Neuronal stem cell (in vitro differentiated cells): ENCODE data around the gene MANSC1.
"Not testable (repeated sequence)": the region's sequence is repeated elsewhere in the genome, so short reads cannot be mapped to it uniquely, and the experiment has no call there.

Experiments used
- DNase-seq: peaks from one replicate; pipeline ENCODE4 v3.0.0-alpha.2; 2013; ENCODE audit warnings: low spot score
- H2AFZ ChIP-seq: one replicate; pipeline ENCODE4 v1.6.1; 2013; ENCODE audit warnings: mild to moderate bottlenecking, low read length, inconsistent platforms
- H2AK5ac ChIP-seq: 2 replicates; pipeline ENCODE4 v1.6.1; 2013; ENCODE audit warnings: low read depth, mild to moderate bottlenecking, inconsistent platforms, low read length, moderate library complexity, mixed read lengths
- H2BK120ac ChIP-seq: 2 replicates; pipeline ENCODE4 v1.6.1; 2013; ENCODE audit warnings: low read depth, mild to moderate bottlenecking, inconsistent platforms, low read length, moderate library complexity, mixed read lengths
- H2BK12ac ChIP-seq: one replicate; pipeline ENCODE4 v1.6.1; 2013; ENCODE audit warnings: low read length, inconsistent platforms
- H2BK15ac ChIP-seq: 2 replicates; pipeline ENCODE4 v1.6.1; 2013; ENCODE audit warnings: mild to moderate bottlenecking, low read length, inconsistent platforms, mixed read lengths
- H2BK5ac ChIP-seq: one replicate; pipeline ENCODE4 v1.6.1; 2013; ENCODE audit warnings: inconsistent platforms, mild to moderate bottlenecking, low read length, moderate library complexity
- H3K14ac ChIP-seq: one replicate; pipeline ENCODE4 v1.6.1; 2013; ENCODE audit warnings: low read length, inconsistent platforms
- H3K18ac ChIP-seq: 2 replicates; pipeline ENCODE4 v1.6.1; 2013; ENCODE audit warnings: low read length, inconsistent platforms
- H3K23ac ChIP-seq: 2 replicates; pipeline ENCODE4 v1.6.1; 2013; ENCODE audit warnings: low read depth, mild to moderate bottlenecking, mixed read lengths, low read length, inconsistent platforms; ENCODE audit not compliant: poor library complexity
- H3K27ac ChIP-seq: replicated peaks from 3 replicates; pipeline ENCODE4 v1.5.1; 2013; ENCODE audit warnings: low read length, inconsistent platforms
- H3K27me3 ChIP-seq, 3 experiments: 2 replicates each; pipeline ENCODE4 v1.6.1; 2013; ENCODE audit warnings: low read length in 3 of 3, mild to moderate bottlenecking in 2 of 3, inconsistent platforms in 1 of 3, low read depth in 1 of 3, mixed read lengths in 1 of 3, moderate library complexity in 1 of 3; ENCODE audit not compliant: control insufficient read depth in 3 of 3, insufficient read depth in 3 of 3
- H3K36me3 ChIP-seq, 2 donors: replicated peaks in 1 of 2; 2 replicates each; pipeline ENCODE4 v1.6.1; 2013; ENCODE audit warnings: low read length in 2 of 2; ENCODE audit not compliant: control insufficient read depth in 2 of 2, insufficient read depth in 2 of 2
- H3K4ac ChIP-seq: 2 replicates; pipeline ENCODE4 v1.6.1; 2013; ENCODE audit warnings: inconsistent platforms, mild to moderate bottlenecking, low read length, moderate library complexity
- H3K4me1 ChIP-seq, 2 donors: 1 replicate in 1 of 2; 2 replicates in 1 of 2; pipeline ENCODE4 v1.6.1; 2013; ENCODE audit warnings: low read length in 2 of 2, low read depth in 1 of 2; ENCODE audit not compliant: control insufficient read depth in 2 of 2, insufficient read depth in 1 of 2
- H3K4me2 ChIP-seq: one replicate; pipeline ENCODE4 v1.6.1; 2013; ENCODE audit warnings: mild to moderate bottlenecking, low read length, inconsistent platforms; ENCODE audit not compliant: insufficient read depth, poor library complexity, severe bottlenecking
- H3K4me3 ChIP-seq, 2 donors: 2 replicates each; pipeline ENCODE4 v1.5.1; 2013; ENCODE audit warnings: low read length in 2 of 2, mild to moderate bottlenecking in 2 of 2, inconsistent platforms in 1 of 2, moderate library complexity in 1 of 2
- H3K79me1 ChIP-seq: one replicate; pipeline ENCODE4 v1.6.1; 2013; ENCODE audit warnings: low read depth, mild to moderate bottlenecking, inconsistent platforms, low read length, moderate library complexity
- H3K9ac ChIP-seq: one replicate; pipeline ENCODE4 v1.6.1; 2013; ENCODE audit warnings: mild to moderate bottlenecking, low read depth, low read length, inconsistent platforms; ENCODE audit not compliant: poor library complexity
- H3K9me3 ChIP-seq, 2 donors: replicated peaks in 1 of 2; 2 replicates each; pipeline versions ENCODE3 to v1.6.1; 2013; ENCODE audit warnings: low read length in 2 of 2, mild to moderate bottlenecking in 2 of 2, inconsistent platforms in 1 of 2, low read depth in 1 of 2, mixed read lengths in 1 of 2, moderate library complexity in 1 of 2; ENCODE audit not compliant: control insufficient read depth in 2 of 2, insufficient read depth in 1 of 2
- H4K8ac ChIP-seq: one replicate; pipeline ENCODE4 v1.6.1; 2013; ENCODE audit warnings: low read depth, mild to moderate bottlenecking, inconsistent platforms, low read length, moderate library complexity
- H4K91ac ChIP-seq: one replicate; pipeline ENCODE4 v1.6.1; 2013; ENCODE audit warnings: low read length, low read depth, mild to moderate bottlenecking, inconsistent platforms; ENCODE audit not compliant: poor library complexity
- whole genome bisulfite sequencing, 2 donors: extraction: QIAGEN DNeasy Blood & Tissue Kit; methylation state at CpG; one replicate each; pipeline ENCODE4 v1.1.7; 2013; ENCODE audit warnings: missing lambda C conversion rate in 2 of 2, mixed read lengths in 1 of 2; ENCODE audit not compliant: insufficient read length in 2 of 2, insufficient replicate concordance in 1 of 2; ENCODE audit errors: extremely low coverage in 2 of 2; 5-methylcytosine and 5-hydroxymethylcytosine counted together

Gene MANSC1

DNA sequence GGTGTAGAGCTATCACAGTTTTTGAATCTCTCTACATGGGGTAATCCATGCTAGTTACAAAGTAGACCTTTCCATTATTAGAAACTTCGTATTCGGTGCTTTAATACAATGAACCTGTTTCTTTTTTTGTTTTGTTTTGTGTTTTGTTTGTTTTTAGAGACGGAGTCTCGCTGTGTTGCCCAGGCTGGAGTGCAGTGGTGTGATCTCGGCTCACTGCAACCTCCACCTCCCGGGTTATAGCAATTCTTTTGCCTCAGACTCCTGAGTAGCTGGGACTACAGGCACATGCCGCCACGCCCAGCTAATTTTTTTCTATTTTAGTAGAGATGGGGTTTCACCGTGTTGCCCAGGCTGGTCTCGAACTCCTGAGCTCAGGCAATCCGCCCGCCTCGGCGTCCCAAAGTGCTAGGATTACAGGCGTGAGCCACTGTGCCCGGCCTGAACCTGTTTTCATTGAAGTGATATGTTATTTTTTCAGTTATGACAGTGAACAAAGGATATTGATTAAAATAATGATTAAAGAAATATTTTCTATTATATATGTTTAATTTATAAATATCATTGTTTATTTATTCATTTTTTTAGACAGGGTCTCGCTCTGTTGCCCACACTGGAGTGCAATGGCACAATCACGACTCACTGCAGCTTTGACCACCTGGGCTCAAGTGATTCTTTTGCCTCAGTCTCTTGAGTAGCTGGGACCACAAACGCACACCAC lies 1.6 kb upstream of the MANSC1 start:
- not testable (repeated sequence) for H3K4me3 ChIP-seq, H3K9ac ChIP-seq, H3K4me2 ChIP-seq, H3K9me3 ChIP-seq, H3K23ac ChIP-seq, H2BK12ac ChIP-seq, H3K4ac ChIP-seq, H4K91ac ChIP-seq, H3K4me1 ChIP-seq, H3K27me3 ChIP-seq, H3K18ac ChIP-seq, H2BK5ac ChIP-seq, H2BK120ac ChIP-seq, H2AK5ac ChIP-seq, H2BK15ac ChIP-seq, H4K8ac ChIP-seq, H2AFZ ChIP-seq, H3K79me1 ChIP-seq, H3K36me3 ChIP-seq, DNase-seq, H3K27ac ChIP-seq, H3K14ac ChIP-seq
- no CpG with 5 or more reads among the region's 19 CpGs for WGBS, 2 donors

- no peak overlapping the region for H2BK5ac ChIP-seq
- H2BK15ac ChIP-seq: no peak overlapping the region
- H3K79me1 ChIP-seq: no peaks in the 10 kb centered on the region
- no peak overlapping the region for H3K27ac ChIP-seq
- H3K18ac ChIP-seq: no peak overlapping the region
- no peak for DNase-seq
- no peak overlapping the region for H3K14ac ChIP-seq
- no peak overlapping the region for H2BK120ac ChIP-seq
- no CpG with 5 or more reads among the region's 3 CpGs for WGBS, 2 donors
- H2BK12ac ChIP-seq: no peak overlapping the region
- H2AK5ac ChIP-seq: no peak overlapping the region
- H3K9me3 ChIP-seq: peaks cover 0 to 2% of the 10 kb centered on the region in 2 donors
- no peak overlapping the region for H3K23ac ChIP-seq
- H3K27me3 ChIP-seq: no peaks in the 10 kb centered on the region
- H3K9ac ChIP-seq: no peak overlapping the region
- H4K91ac ChIP-seq: no peak overlapping the region
- no peak overlapping the region for H3K4me2 ChIP-seq
- H3K4me3 ChIP-seq: no peak overlapping the region
- peaks cover 3 to 7% of the 10 kb centered on the region in 2 donors for H3K4me1 ChIP-seq
- no peak overlapping the region for H2AFZ ChIP-seq
- H3K36me3 ChIP-seq: no peaks in the 10 kb centered on the region
- no peak overlapping the region for H3K4ac ChIP-seq
- no peak overlapping the region for H4K8ac ChIP-seq
Observed at GRCh38 chr12:12350868-12351463, 924 bp upstream of the MANSC1 start.

GRCh38 chr12:12338527-12339168 lies 11.4 kb downstream of the MANSC1 start:
- Histone ChIP-seq H3K4me3 (no peak overlapping the region), H4K91ac (no peak overlapping the region), H3K4ac (no peak overlapping the region), H3K4me2 (no peak overlapping the region), H3K18ac (no peak overlapping the region), H3K23ac (no peak overlapping the region), H3K27me3 (no peaks in the 10 kb centered on the region), H2BK15ac (no peak overlapping the region), H3K9ac (no peak overlapping the region), H2BK12ac (peak overlapping the region; percentile 30), H4K8ac (no peak overlapping the region), H3K9me3 (no peaks in the 10 kb centered on the region), H3K36me3 (no peaks in the 10 kb centered on the region), H2BK120ac (no peak overlapping the region), H3K79me1 (no peaks in the 10 kb centered on the region), H2AK5ac (peak overlapping the region; percentile 26), H3K4me1 (no peaks in the 10 kb centered on the region), H3K27ac (no peak overlapping the region), H2AFZ (no peak overlapping the region), H3K14ac (no peak overlapping the region), H2BK5ac (no peak overlapping the region)
- WGBS, 2 donors: no CpG with 5 or more reads among the region's 8 CpGs
- DNase-seq: no peak

- H3K27ac ChIP-seq: no peak overlapping the region
- no CpG with 5 or more reads among the region's 1 CpG for WGBS, 2 donors
Observed at GRCh38 chr12:12336511-12336910, 13.5 kb downstream of the MANSC1 start.

More at GRCh38 chr12:12336511-12336910, 13.5 kb downstream of the MANSC1 start:
- H2BK120ac ChIP-seq: no peak overlapping the region
- H3K23ac ChIP-seq: no peak overlapping the region
- no peak overlapping the region for H2BK15ac ChIP-seq
- H2BK5ac ChIP-seq: no peak overlapping the region
- H3K9me3 ChIP-seq: no peaks in the 10 kb centered on the region
- H3K4ac ChIP-seq: no peak overlapping the region
- H3K18ac ChIP-seq: no peak overlapping the region
- no peak overlapping the region for H4K8ac ChIP-seq
- H3K36me3 ChIP-seq: no peaks in the 10 kb centered on the region
- H2BK12ac ChIP-seq: no peak overlapping the region
- DNase-seq: no peak
- no peaks in the 10 kb centered on the region for H3K27me3 ChIP-seq
- no peak overlapping the region for H2AFZ ChIP-seq
- H2AK5ac ChIP-seq: no peak overlapping the region
- peaks cover 0 to 4% of the 10 kb centered on the region in 2 donors for H3K4me1 ChIP-seq
- H4K91ac ChIP-seq: no peak overlapping the region
- H3K4me3 ChIP-seq: no peak overlapping the region
- H3K79me1 ChIP-seq: no peaks in the 10 kb centered on the region
- no peak overlapping the region for H3K4me2 ChIP-seq
- H3K14ac ChIP-seq: no peak overlapping the region
- no peak overlapping the region for H3K9ac ChIP-seq
